GM18508 (cell line): ENCODE results near the gene KRTAP10-3.

Experiments used
- ATAC-seq: cut with Tn5 transposase; IDR thresholded peaks from one replicate; pipeline ENCODE4 v1.9.1; 2021; ENCODE audit warnings: moderate number of reproducible peaks; ENCODE audit not compliant: insufficient read depth, unreplicated experiment

KRTAP10-3 gene

GRCh38 chr21:44509539-44509938, 49.1 kb downstream of the KRTAP10-3 start:
- no peak for ATAC-seq

GRCh38 chr21:44508711-44509445, 49.7 kb downstream of the KRTAP10-3 start:
- ATAC-seq = no peak

GRCh38 chr21:44508426-44508710, 50.2 kb downstream of the KRTAP10-3 start:
- no peak for ATAC-seq
